Spleen (tissue), 11 donors: ENCODE data around the gene KIAA1217. TPM values are rescaled to one million over a fixed set of nuclear protein-coding genes. Genes with fewer than 3 reads are reported as not detected.

ENCODE experiments used
- DNase-seq: peaks from one replicate; pipeline ENCODE4 v3.0.0-alpha.2; 2020
- H3K27ac ChIP-seq, 8 donors: fragments of 200-600 bp; sonication (generic) in 7 of 8; 1 replicate in 4 of 8; 2 replicates in 4 of 8; pipeline versions ENCODE4 v1.5.0 to v1.8.0; 2016 to 2021; ENCODE audit warnings: inconsistent platforms in 4 of 8, mild to moderate bottlenecking in 4 of 8, moderate library complexity in 1 of 8
- H3K27me3 ChIP-seq, 7 donors: fragments of 200-600 bp; sonication (generic) in 6 of 7; replicated peaks in 1 of 7; 1 replicate in 4 of 7; 2 replicates in 3 of 7; pipeline versions ENCODE4 v1.5.0 to v1.8.0; 2016 to 2021; ENCODE audit warnings: inconsistent platforms in 3 of 7, mild to moderate bottlenecking in 1 of 7
- H3K36me3 ChIP-seq, 6 donors: fragments of 200-600 bp; sonication (generic) in 5 of 6; 1 replicate in 4 of 6; 2 replicates in 2 of 6; pipeline versions ENCODE4 v1.5.0 to v1.8.0; 2016 to 2021; ENCODE audit warnings: inconsistent platforms in 2 of 6
- H3K4me1 ChIP-seq, 6 donors: fragments of 200-600 bp; sonication (generic) in 5 of 6; 1 replicate in 3 of 6; 2 replicates in 3 of 6; pipeline versions ENCODE4 v1.5.0 to v1.8.0; 2016 to 2021; ENCODE audit warnings: inconsistent platforms in 3 of 6
- H3K4me3 ChIP-seq, 8 donors: fragments of 200-600 bp; sonication (generic) in 7 of 8; 1 replicate in 4 of 8; 2 replicates in 4 of 8; pipeline versions ENCODE4 v1.5.0 to v1.8.0; 2016 to 2021; ENCODE audit warnings: inconsistent platforms in 4 of 8, mild to moderate bottlenecking in 4 of 8, moderate library complexity in 2 of 8
- H3K9me3 ChIP-seq, 8 donors: fragments of 200-600 bp; sonication (generic) in 7 of 8; 1 replicate in 4 of 8; 2 replicates in 4 of 8; pipeline versions ENCODE4 v1.5.0 to v1.8.0; 2016 to 2021; ENCODE audit warnings: inconsistent platforms in 4 of 8
- POLR2A ChIP-seq, 3 donors: fragments of 450-650 bp; IDR thresholded peaks; one replicate each; pipeline ENCODE4 v1.5.1; 2017; ENCODE audit warnings: antibody characterized with exemption in 3 of 3, mild to moderate bottlenecking in 1 of 3
- POLR2AphosphoS5 ChIP-seq, 3 donors: sonication (generic); formaldehyde crosslinking; IDR thresholded peaks; one replicate each; pipeline ENCODE4 v1.5.1; 2017; ENCODE audit warnings: antibody characterized with exemption in 3 of 3
- WGBS, 5 donors: extraction: QIAGEN DNeasy Blood & Tissue Kit in 3 of 5; methylation state at CpG; one replicate each; pipeline versions ENCODE4 v1.1.5 to v1.1.7; 2013 to 2018; 5-methylcytosine and 5-hydroxymethylcytosine counted together
- intact Hi-C: fragments of 100-400 bp; cut with DNase I; formaldehyde crosslinking; loops from one replicate; pipeline ENCODE4 v1.15.0; 2023; ENCODE audit warnings: low total_unique reads
- polyA plus RNA-seq, 3 donors: library from polyadenylated mRNA; stranded (reverse); fragments of 200-250 nt; gene quantifications; one replicate each; pipeline ENCODE4 v1.2.1, GENCODE V29; 2013
- total RNA-seq, 7 donors: library from RNA; depleted of rRNA in 3 of 7; stranded (reverse); fragments of >200 nt in 3 of 7; fragmentation: NEBNext Ultra II Directional in 4 of 7; extraction: Animal tissue kit (Norgen Biotek cat#: 25700) in 4 of 7; gene quantifications; one replicate each; pipeline versions ENCODE4 v1.1.0 to v1.2.1, GENCODE V29; 2016 to 2021
- TF ChIP-seq, protein P1 (sequence below), 11 experiments: fragments of 200-600 bp in 7 of 11; fragments of 450-650 bp in 4 of 11; sonication (generic) in 4 of 11; IDR thresholded peaks in 8 of 11; conservative IDR thresholded peaks in 3 of 11; 1 replicate in 7 of 11; 2 replicates in 4 of 11; pipeline versions ENCODE4 v1.4.0 to v1.8.0; 2016 to 2021; ENCODE audit warnings: antibody characterized with exemption in 11 of 11, inconsistent platforms in 4 of 11, mild to moderate bottlenecking in 1 of 11
- donor health status: healthy with polysubstance abuse.
- donor health status: DM: no; HTN: no; CAD: no; lungs with moderate emphysema.
- donor health status: DM: no; HTN: no; CAD: no.
- donor health status: Bipolar disorder and iron deficiency.
- donor health status: healthy.
- donor health status: DM: no; HTN: no; CAD: no.
- donor health status: DM: yes; HTN: yes; CAD: no.

The KIAA1217 gene
- total and polyA plus RNA-seq, 10 donors: 2.2 to 40.7 (median 21.4) TPM

- Histone ChIP-seq H3K4me3 (no peak overlapping the region), H3K27ac (no peak overlapping the region), H3K36me3 (no peaks in the 10 kb centered on the region), H3K27me3 (no peaks in the 10 kb centered on the region), H3K4me1 (peaks cover 0 to 7% (median 2%) of the 10 kb centered on the region in 6 donors), H3K9me3 (peaks cover 0 to 14% (median 2%) of the 10 kb centered on the region in 8 donors)
- no peak for DNase-seq
- TF ChIP-seq POLR2A (IDR thresholded peaks at IDR 0.05) (no peak), POLR2AphosphoS5 (IDR thresholded peaks at IDR 0.05) (no peak)
- TF ChIP-seq, protein P1, sequence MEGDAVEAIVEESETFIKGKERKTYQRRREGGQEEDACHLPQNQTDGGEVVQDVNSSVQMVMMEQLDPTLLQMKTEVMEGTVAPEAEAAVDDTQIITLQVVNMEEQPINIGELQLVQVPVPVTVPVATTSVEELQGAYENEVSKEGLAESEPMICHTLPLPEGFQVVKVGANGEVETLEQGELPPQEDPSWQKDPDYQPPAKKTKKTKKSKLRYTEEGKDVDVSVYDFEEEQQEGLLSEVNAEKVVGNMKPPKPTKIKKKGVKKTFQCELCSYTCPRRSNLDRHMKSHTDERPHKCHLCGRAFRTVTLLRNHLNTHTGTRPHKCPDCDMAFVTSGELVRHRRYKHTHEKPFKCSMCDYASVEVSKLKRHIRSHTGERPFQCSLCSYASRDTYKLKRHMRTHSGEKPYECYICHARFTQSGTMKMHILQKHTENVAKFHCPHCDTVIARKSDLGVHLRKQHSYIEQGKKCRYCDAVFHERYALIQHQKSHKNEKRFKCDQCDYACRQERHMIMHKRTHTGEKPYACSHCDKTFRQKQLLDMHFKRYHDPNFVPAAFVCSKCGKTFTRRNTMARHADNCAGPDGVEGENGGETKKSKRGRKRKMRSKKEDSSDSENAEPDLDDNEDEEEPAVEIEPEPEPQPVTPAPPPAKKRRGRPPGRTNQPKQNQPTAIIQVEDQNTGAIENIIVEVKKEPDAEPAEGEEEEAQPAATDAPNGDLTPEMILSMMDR (IDR thresholded peaks at IDR 0.05 in 8 of 11, conservative IDR thresholded peaks at IDR 0.05 in 3 of 11): no peak
- whole genome bisulfite sequencing, 5 donors: 61 to 77% (median 68%) methylated on average over 6 of the region's 6 CpGs
- intact Hi-C loops: no loop called here
These were observed 205.7 kb downstream of the KIAA1217 start for GRCh38 chr10:24414597-24414996.

DNA sequence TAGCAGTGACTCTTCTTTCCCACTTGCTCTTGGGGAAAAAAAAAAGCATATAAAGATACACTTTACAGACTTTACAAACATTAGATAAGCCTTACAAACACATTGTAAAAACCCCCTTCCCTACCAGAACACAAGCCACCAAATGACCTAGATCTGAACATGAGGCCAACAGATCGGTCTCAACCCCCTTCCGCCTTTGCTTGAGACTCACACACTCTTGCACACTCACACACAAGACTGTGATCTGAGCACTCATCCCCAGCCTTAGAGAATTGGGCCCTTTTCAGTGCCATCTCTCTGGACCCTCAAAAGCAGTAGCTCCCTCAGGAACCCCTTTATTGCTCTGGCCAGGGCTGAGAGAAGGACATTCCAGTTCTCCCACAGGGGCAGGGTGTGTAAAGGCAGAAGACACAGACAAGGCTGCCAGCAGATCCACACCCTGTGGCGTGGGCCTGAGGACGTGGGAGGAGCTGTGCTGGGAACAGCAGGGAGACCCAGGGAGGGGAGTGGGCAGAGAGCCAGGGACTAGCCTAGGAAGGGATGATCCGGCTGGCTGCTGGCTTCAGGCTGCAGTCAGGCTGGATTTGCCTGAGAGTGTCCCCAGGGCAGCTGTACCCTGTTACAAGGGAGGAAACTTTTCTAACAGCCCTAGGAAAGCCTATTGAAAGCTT lies 206.7 kb downstream of the KIAA1217 start:
- intact Hi-C loops: no loop called here
- no peaks in the 10 kb centered on the region for H3K27me3 ChIP-seq
- H3K9me3 ChIP-seq: peaks cover 0 to 14% (median 2%) of the 10 kb centered on the region in 8 donors
- peak overlapping the region in 5 of 8 donors; percentile 22 to 37 (median 27) for H3K27ac ChIP-seq
- 60 to 79% (median 72%) methylated on average over 5 of the region's 5 CpGs for WGBS, 5 donors
- TF ChIP-seq POLR2A (IDR thresholded peaks at IDR 0.05): no peak
- TF ChIP-seq POLR2AphosphoS5 (IDR thresholded peaks at IDR 0.05): peak; percentile 34 to 71 (median 62)
- TF ChIP-seq, protein P1 (IDR thresholded peaks at IDR 0.05 in 8 of 11, conservative IDR thresholded peaks at IDR 0.05 in 3 of 11): no peak
- no peak overlapping the region for H3K4me3 ChIP-seq
- no peaks in the 10 kb centered on the region for H3K36me3 ChIP-seq
- peak; percentile 72 for DNase-seq
- H3K4me1 ChIP-seq: peaks cover 0 to 7% (median 2%) of the 10 kb centered on the region in 6 donors

GRCh38 chr10:24416248-24416647 lies 207.3 kb downstream of the KIAA1217 start:
- intact Hi-C loops: no loop called here

DNA sequence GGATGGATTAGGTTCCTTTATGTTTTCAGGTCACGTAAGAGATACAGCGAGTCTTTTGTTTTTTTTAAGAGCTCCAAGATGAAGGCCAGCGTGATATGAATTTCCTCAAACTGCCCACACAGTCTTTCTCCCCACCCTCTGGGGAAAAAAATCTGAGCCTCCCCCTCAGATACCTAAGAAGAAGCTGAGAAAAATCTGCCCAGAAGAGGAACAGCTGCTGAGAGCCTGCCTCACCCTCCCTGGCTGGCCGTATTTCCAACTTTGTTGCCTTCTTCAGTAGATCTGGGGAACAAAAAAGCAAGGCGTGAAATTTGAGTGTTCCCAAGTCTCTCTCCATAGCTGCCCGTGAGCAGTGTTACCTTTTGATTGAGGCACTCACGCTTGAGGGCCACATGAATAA lies 208.1 kb downstream of the KIAA1217 start:
- intact Hi-C loops: no loop called here
- no peaks in the 10 kb centered on the region for H3K27me3 ChIP-seq
- H3K36me3 ChIP-seq: no peaks in the 10 kb centered on the region
- WGBS, 5 donors: 66 to 80% (median 71%) methylated on average over 7 of the region's 7 CpGs
- no peak overlapping the region for H3K4me3 ChIP-seq
- TF ChIP-seq, protein P1 (IDR thresholded peaks at IDR 0.05 in 8 of 11, conservative IDR thresholded peaks at IDR 0.05 in 3 of 11): no peak
- TF ChIP-seq POLR2A (IDR thresholded peaks at IDR 0.05): no peak
- H3K4me1 ChIP-seq: peaks cover 0 to 7% (median 2%) of the 10 kb centered on the region in 6 donors
- no peak overlapping the region for H3K27ac ChIP-seq
- DNase-seq: no peak
- H3K9me3 ChIP-seq: peaks cover 0 to 14% (median 2%) of the 10 kb centered on the region in 8 donors

More at GRCh38 chr10:24416248-24416647, 207.3 kb downstream of the KIAA1217 start:
- 80 to 88% (median 86%) methylated on average over 4 of the region's 4 CpGs for WGBS, 5 donors
- no peaks in the 10 kb centered on the region for H3K27me3 ChIP-seq
- H3K27ac ChIP-seq: peak overlapping the region in 3 of 8 donors; percentile 23 to 50 (median 37)
- peaks cover 0 to 14% (median 2%) of the 10 kb centered on the region in 8 donors for H3K9me3 ChIP-seq
- H3K36me3 ChIP-seq: no peaks in the 10 kb centered on the region
- peaks cover 0 to 7% (median 2%) of the 10 kb centered on the region in 6 donors for H3K4me1 ChIP-seq
- no peak overlapping the region for H3K4me3 ChIP-seq
- no peak for DNase-seq
- TF ChIP-seq POLR2AphosphoS5 (IDR thresholded peaks at IDR 0.05): no peak
- TF ChIP-seq, protein P1 (IDR thresholded peaks at IDR 0.05 in 8 of 11, conservative IDR thresholded peaks at IDR 0.05 in 3 of 11): no peak
- TF ChIP-seq POLR2A (IDR thresholded peaks at IDR 0.05): no peak
